ENCODE data around the gene ZFPM1.

ZFPM1 gene

DNA sequence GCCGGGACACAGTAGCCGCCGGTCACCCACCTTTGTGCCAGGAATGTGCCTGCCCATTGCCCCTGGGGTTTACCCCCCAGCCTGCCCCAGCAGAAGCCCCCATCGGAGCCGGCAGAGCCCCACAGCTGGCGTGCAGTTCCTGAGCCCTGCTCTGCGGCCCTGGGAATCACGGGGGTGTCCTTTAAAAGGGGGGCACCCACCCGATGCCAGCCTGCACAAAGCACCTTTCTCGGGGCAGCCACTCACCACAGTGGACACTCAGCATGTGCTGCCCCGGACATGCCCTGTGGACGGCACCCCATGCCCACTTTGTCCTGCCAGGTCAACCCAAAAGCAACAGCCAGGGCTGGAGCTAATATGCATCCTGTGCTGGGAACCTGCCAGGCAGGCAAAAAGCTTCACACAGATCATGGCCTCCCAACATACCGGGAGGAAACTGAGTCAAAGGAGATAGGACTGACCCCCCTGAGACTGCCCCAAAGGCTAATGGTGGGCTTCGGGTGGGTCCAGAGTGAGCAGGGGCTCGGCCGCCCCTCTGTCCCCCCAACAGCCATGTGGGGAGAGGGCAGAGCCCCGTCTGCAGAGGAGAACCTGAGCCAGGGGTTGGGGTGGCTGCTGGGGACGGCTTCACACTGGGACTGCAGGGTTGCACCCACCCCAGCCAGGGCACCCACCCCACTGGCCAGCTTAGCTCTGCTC is 71.3 kb downstream of the ZFPM1 start:
- H3K4me3 Mint-ChIP-seq: no peak overlapping the region
- no peaks in the 10 kb centered on the region for H3K9me3 Mint-ChIP-seq
- no peak overlapping the region for H3K27ac Mint-ChIP-seq
- H3K27me3 Mint-ChIP-seq (ENCODE audit: low read depth): no peaks in the 10 kb centered on the region
- peaks cover 5% of the 10 kb centered on the region for H3K36me3 Mint-ChIP-seq (ENCODE audit: low read depth)
- TF ChIP-seq, protein P1, sequence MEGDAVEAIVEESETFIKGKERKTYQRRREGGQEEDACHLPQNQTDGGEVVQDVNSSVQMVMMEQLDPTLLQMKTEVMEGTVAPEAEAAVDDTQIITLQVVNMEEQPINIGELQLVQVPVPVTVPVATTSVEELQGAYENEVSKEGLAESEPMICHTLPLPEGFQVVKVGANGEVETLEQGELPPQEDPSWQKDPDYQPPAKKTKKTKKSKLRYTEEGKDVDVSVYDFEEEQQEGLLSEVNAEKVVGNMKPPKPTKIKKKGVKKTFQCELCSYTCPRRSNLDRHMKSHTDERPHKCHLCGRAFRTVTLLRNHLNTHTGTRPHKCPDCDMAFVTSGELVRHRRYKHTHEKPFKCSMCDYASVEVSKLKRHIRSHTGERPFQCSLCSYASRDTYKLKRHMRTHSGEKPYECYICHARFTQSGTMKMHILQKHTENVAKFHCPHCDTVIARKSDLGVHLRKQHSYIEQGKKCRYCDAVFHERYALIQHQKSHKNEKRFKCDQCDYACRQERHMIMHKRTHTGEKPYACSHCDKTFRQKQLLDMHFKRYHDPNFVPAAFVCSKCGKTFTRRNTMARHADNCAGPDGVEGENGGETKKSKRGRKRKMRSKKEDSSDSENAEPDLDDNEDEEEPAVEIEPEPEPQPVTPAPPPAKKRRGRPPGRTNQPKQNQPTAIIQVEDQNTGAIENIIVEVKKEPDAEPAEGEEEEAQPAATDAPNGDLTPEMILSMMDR (IDR thresholded peaks at IDR 0.05; ENCODE audit: unreplicated experiment in 3 of 3): no peak
- H3K4me1 Mint-ChIP-seq: no peaks in the 10 kb centered on the region

DNA sequence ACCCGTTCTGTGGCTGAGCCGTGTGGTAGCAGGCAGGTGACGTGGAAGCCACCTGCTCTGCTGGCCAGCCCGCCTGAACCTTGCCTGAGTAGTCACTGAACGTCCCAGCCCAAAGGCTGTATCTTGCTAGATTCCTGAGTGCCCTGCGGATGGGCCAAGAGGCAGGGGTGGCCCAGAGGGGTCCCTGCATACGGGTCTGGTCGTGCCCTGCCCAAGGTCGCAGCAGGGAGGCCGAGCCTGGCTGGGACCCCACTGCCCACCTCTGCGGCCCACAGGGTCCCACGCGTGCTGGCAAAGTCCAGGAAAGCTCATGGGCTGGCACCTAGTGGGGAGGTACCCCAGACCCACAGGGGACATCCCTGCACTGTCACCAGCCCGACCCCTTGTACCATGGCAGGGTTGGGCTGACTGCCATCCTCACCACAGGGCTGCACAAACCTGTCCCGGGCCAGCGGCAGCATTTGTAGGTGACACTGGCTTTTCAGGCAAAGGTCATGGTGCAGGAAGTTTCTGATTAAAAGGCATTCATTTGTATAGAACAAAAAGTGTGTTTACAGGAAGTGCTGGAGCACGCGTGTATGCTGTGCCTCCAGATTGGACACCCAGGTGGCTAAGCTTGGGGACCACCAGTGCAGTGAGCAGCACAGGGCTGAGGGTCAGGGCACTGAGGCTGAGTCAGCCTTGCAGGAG is 72.0 kb downstream of the ZFPM1 start:
- H3K27ac Mint-ChIP-seq: no peak overlapping the region
- H3K4me3 Mint-ChIP-seq: no peak overlapping the region
- no peaks in the 10 kb centered on the region for H3K9me3 Mint-ChIP-seq
- peaks cover 6% of the 10 kb centered on the region for H3K36me3 Mint-ChIP-seq (ENCODE audit: low read depth)
- TF ChIP-seq, protein P1 (IDR thresholded peaks at IDR 0.05; ENCODE audit: unreplicated experiment in 3 of 3): no peak
- no peaks in the 10 kb centered on the region for H3K4me1 Mint-ChIP-seq
- H3K27me3 Mint-ChIP-seq (ENCODE audit: low read depth): no peaks in the 10 kb centered on the region

DNA sequence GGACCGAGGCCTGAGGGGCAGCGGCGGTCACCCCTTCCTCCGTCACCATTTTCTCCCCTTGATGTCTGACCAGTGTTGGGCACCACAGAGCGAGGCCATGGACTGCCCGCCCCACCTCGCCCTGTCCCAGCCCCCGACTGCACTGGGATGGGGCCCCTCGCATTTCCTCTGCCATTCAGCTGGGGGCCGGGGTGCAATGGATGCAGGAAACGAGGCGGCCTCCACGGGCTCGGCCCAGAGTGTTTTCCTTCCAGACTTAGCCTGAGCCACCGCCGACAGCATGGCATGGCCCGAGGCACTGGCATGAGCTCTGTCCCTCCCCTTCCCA is 72.5 kb downstream of the ZFPM1 start:
- H3K27me3 Mint-ChIP-seq (ENCODE audit: low read depth): no peaks in the 10 kb centered on the region
- H3K36me3 Mint-ChIP-seq (ENCODE audit: low read depth): peaks cover 6% of the 10 kb centered on the region
- H3K4me3 Mint-ChIP-seq: no peak overlapping the region
- H3K9me3 Mint-ChIP-seq: no peaks in the 10 kb centered on the region
- no peak overlapping the region for H3K27ac Mint-ChIP-seq
- H3K4me1 Mint-ChIP-seq: peaks cover 3% of the 10 kb centered on the region
- TF ChIP-seq, protein P1 (IDR thresholded peaks at IDR 0.05; ENCODE audit: unreplicated experiment in 3 of 3): no peak

DNA sequence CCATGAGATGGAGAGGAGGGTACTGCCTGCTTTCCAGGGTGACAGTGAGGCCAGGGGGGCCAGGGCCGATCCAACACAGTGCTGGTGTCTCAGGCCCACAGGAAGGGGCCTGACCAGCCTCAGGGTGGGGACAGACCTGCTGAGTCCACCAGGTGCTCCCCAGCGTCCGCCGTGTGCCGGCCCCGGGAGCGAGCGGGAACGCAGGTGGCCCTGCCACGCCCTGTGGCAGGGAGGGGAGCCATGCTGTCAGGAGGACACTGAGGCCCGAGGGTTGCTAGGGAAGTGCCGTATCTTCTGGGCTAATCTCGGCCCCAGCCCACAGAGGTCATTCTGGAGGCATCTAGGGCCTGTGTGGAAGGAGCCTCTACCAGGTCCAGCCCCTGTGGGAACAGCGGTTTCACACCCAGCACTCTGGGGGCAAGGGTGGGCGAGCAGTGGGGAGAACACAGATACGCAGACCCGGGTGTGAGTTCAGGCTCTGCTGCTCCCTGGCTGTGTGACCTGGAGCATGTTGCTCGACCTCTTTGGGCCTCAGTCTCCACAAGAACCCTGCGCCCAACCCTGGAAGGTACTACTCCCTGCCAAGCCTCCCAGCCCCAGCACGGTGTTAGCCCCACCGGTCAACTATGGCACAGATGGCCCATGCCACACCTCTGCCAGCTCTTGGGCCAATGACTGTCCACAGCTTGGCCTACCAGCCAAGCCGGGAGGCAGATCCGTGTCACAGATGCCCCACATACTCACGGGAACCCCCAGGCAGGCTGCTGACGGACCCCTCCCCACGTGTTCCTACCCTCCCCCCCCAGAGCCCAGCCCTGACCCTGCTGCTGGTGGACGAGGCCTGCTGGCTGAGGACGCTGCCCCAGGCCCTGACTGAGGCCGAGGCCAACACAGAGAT is 73.2 kb downstream of the ZFPM1 start:
- H3K9me3 Mint-ChIP-seq: no peaks in the 10 kb centered on the region
- peaks cover 6% of the 10 kb centered on the region for H3K36me3 Mint-ChIP-seq (ENCODE audit: low read depth)
- H3K4me3 Mint-ChIP-seq: no peak overlapping the region
- H3K27me3 Mint-ChIP-seq (ENCODE audit: low read depth): no peaks in the 10 kb centered on the region
- H3K4me1 Mint-ChIP-seq: peaks cover 6% of the 10 kb centered on the region
- TF ChIP-seq, protein P1 (IDR thresholded peaks at IDR 0.05; ENCODE audit: unreplicated experiment in 3 of 3): no peak
- no peak overlapping the region for H3K27ac Mint-ChIP-seq

DNA sequence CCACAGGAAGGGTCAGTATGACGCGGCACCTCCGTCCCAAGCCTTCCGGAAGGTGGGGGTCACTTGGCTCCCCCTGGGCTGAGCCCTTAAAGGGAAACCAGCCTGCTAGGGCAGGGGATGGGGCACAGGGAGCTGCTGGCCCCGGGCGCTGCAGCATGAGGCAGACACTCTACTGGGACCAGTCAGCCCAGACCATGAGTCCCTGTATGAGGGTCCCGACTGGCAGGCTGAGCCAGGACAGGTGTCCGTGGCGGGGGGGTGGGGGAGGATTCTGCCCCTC is 73.8 kb downstream of the ZFPM1 start:
- H3K4me3 Mint-ChIP-seq: no peak overlapping the region
- peaks cover 6% of the 10 kb centered on the region for H3K36me3 Mint-ChIP-seq (ENCODE audit: low read depth)
- H3K27ac Mint-ChIP-seq: no peak overlapping the region

More for the DNA sequence above, 73.8 kb downstream of the ZFPM1 start:
- Mint-ChIP-seq H3K4me1 (peaks cover 6% of the 10 kb centered on the region), H3K27me3 (ENCODE audit: low read depth) (no peaks in the 10 kb centered on the region), H3K9me3 (no peaks in the 10 kb centered on the region)
- TF ChIP-seq, protein P1 (IDR thresholded peaks at IDR 0.05; ENCODE audit: unreplicated experiment in 3 of 3): no peak
